ENCODE data around the gene DHX30. TPM values are rescaled to one million over a fixed set of nuclear protein-coding genes. Genes with fewer than 3 reads are reported as not detected.

The DHX30 gene
- total and polyA plus RNA-seq, 9 of the 15 experiments (the other 6 are each of a cell fraction or from before 2014, with no cell fraction given) = 12.3 to 158 (median 79.0) TPM

DNA sequence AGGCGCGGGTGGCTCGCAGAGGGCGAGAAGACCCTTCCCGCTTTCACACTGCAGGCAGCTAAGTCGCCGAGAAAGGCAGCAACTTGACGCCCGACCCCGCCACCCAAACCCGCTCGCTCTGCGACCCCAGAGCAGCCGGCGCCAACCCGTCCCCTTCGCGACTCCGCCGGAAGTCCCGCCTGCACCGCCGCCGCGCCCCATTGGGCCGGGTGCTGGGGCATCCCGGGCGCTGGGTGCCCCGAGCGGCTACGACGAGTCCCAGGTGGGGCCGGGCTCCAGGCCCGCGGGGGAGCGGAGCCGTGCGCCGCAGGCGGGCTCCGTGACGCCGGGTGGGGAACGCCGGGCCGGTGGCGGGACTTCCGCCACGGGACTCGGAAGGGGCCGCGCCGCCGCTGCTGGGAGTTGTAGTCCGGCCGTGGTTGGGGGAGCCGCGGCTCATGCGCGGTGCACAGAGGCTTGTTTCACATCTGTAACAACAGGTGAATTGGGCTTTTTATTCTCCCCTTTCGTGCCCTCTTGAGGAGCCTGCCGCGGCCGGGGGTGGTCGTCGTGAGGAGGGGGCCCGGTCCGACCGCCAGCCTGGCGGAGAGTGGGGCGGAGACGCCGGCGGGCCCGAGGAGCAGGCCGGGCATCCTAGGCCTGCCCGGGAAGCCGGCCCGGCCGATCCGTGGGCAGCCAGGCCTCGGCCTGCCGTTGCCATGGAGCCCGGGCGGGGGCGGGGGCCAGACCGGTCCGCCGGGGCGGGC lies at the start of gene DHX30 (continued):
- TF ChIP-seq, protein P1, sequence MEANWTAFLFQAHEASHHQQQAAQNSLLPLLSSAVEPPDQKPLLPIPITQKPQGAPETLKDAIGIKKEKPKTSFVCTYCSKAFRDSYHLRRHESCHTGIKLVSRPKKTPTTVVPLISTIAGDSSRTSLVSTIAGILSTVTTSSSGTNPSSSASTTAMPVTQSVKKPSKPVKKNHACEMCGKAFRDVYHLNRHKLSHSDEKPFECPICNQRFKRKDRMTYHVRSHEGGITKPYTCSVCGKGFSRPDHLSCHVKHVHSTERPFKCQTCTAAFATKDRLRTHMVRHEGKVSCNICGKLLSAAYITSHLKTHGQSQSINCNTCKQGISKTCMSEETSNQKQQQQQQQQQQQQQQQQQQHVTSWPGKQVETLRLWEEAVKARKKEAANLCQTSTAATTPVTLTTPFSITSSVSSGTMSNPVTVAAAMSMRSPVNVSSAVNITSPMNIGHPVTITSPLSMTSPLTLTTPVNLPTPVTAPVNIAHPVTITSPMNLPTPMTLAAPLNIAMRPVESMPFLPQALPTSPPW (CRISPR knock-in tag; IDR thresholded peaks at IDR 0.05) = peak; percentile 76
- no peak for TF ChIP-seq MYNN (IDR thresholded peaks at IDR 0.05)
- TF ChIP-seq MYNN (CRISPR knock-in tag; IDR thresholded peaks at IDR 0.05) = no peak
- TF ChIP-seq, protein P2, sequence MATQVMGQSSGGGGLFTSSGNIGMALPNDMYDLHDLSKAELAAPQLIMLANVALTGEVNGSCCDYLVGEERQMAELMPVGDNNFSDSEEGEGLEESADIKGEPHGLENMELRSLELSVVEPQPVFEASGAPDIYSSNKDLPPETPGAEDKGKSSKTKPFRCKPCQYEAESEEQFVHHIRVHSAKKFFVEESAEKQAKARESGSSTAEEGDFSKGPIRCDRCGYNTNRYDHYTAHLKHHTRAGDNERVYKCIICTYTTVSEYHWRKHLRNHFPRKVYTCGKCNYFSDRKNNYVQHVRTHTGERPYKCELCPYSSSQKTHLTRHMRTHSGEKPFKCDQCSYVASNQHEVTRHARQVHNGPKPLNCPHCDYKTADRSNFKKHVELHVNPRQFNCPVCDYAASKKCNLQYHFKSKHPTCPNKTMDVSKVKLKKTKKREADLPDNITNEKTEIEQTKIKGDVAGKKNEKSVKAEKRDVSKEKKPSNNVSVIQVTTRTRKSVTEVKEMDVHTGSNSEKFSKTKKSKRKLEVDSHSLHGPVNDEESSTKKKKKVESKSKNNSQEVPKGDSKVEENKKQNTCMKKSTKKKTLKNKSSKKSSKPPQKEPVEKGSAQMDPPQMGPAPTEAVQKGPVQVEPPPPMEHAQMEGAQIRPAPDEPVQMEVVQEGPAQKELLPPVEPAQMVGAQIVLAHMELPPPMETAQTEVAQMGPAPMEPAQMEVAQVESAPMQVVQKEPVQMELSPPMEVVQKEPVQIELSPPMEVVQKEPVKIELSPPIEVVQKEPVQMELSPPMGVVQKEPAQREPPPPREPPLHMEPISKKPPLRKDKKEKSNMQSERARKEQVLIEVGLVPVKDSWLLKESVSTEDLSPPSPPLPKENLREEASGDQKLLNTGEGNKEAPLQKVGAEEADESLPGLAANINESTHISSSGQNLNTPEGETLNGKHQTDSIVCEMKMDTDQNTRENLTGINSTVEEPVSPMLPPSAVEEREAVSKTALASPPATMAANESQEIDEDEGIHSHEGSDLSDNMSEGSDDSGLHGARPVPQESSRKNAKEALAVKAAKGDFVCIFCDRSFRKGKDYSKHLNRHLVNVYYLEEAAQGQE (IDR thresholded peaks at IDR 0.05; ENCODE audit: borderline replicate concordance) = no peak
- TF ChIP-seq, protein P2 (CRISPR knock-in tag; IDR thresholded peaks at IDR 0.05; ENCODE audit: low read depth) = peak; percentile 74; the same call in 1 of the 2 replicates
- 0 out of 2 replicates have a peak, but pooled peaks have one; percentile 32 for TF ChIP-seq JUN (IDR thresholded peaks at IDR 0.05; ENCODE audit: borderline replicate concordance, low read depth, low read length)
- 0 out of 2 replicates have a peak, but pooled peaks have one; percentile 62 for TF ChIP-seq JUN (CRISPR knock-in tag; IDR thresholded peaks at IDR 0.05; ENCODE audit: borderline replicate concordance)
- no peak for TF ChIP-seq POLR3A (IDR thresholded peaks at IDR 0.05; ENCODE audit: borderline replicate concordance, extremely low read depth, insufficient read depth, insufficient read length)
- no peak for TF ChIP-seq ZFP1 (CRISPR knock-in tag; IDR thresholded peaks at IDR 0.05)
- TF ChIP-seq, protein P3, sequence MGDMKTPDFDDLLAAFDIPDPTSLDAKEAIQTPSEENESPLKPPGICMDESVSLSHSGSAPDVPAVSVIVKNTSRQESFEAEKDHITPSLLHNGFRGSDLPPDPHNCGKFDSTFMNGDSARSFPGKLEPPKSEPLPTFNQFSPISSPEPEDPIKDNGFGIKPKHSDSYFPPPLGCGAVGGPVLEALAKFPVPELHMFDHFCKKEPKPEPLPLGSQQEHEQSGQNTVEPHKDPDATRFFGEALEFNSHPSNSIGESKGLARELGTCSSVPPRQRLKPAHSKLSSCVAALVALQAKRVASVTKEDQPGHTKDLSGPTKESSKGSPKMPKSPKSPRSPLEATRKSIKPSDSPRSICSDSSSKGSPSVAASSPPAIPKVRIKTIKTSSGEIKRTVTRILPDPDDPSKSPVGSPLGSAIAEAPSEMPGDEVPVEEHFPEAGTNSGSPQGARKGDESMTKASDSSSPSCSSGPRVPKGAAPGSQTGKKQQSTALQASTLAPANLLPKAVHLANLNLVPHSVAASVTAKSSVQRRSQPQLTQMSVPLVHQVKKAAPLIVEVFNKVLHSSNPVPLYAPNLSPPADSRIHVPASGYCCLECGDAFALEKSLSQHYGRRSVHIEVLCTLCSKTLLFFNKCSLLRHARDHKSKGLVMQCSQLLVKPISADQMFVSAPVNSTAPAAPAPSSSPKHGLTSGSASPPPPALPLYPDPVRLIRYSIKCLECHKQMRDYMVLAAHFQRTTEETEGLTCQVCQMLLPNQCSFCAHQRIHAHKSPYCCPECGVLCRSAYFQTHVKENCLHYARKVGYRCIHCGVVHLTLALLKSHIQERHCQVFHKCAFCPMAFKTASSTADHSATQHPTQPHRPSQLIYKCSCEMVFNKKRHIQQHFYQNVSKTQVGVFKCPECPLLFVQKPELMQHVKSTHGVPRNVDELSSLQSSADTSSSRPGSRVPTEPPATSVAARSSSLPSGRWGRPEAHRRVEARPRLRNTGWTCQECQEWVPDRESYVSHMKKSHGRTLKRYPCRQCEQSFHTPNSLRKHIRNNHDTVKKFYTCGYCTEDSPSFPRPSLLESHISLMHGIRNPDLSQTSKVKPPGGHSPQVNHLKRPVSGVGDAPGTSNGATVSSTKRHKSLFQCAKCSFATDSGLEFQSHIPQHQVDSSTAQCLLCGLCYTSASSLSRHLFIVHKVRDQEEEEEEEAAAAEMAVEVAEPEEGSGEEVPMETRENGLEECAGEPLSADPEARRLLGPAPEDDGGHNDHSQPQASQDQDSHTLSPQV (IDR thresholded peaks at IDR 0.05) = peak; percentile 61; the same call in 1 of the 2 replicates
- no peak for TF ChIP-seq ZC3H11A (IDR thresholded peaks at IDR 0.05; ENCODE audit: low read depth, low read length)
- peak; percentile 90 for TF ChIP-seq CTBP1 (IDR thresholded peaks at IDR 0.05; ENCODE audit: borderline replicate concordance)
- no peak for TF ChIP-seq ZSCAN29 (IDR thresholded peaks at IDR 0.05)
- no peak for TF ChIP-seq NEUROD1 (IDR thresholded peaks at IDR 0.05; ENCODE audit: borderline replicate concordance, low read depth, low read length, partially characterized antibody)
